ENCODE measurements around the gene BAIAP2.

BAIAP2 gene

GRCh38 chr17:81043725-81044427 is 8.9 kb downstream of the BAIAP2 start:
- peak overlapping the region; percentile 60 for H3K27ac ChIP-seq (ENCODE audit: low read depth, low read length)
- peaks cover 77% of the 10 kb centered on the region for H3K4me1 ChIP-seq (ENCODE audit: insufficient read depth, low read length)
- no peak overlapping the region for H3K4me3 ChIP-seq (ENCODE audit: low read depth in 1 of 2, low read length in 2 of 2)
- H3K36me3 ChIP-seq (ENCODE audit: insufficient read depth, low read length), result no peaks in the 10 kb centered on the region
- H3K9me3 ChIP-seq (ENCODE audit: low read length), result no peaks in the 10 kb centered on the region
- H3K9ac ChIP-seq (ENCODE audit: low read length), result no peak overlapping the region
- H3K27me3 ChIP-seq (ENCODE audit: control insufficient read depth in 1 of 2, insufficient read depth in 2 of 2, low read length in 2 of 2), result no peaks in the 10 kb centered on the region

GRCh38 chr17:81044428-81044763 is 9.4 kb downstream of the BAIAP2 start:
- Histone ChIP-seq H3K4me1 (ENCODE audit: insufficient read depth, low read length) (peaks cover 72% of the 10 kb centered on the region), H3K36me3 (ENCODE audit: insufficient read depth, low read length) (no peaks in the 10 kb centered on the region), H3K9ac (ENCODE audit: low read length) (no peak overlapping the region), H3K9me3 (ENCODE audit: low read length) (no peaks in the 10 kb centered on the region), H3K4me3 (ENCODE audit: low read depth in 1 of 2, low read length in 2 of 2) (peak overlapping the region in 1 of 2 donors; percentile 38), H3K27ac (ENCODE audit: low read depth, low read length) (peak overlapping the region; percentile 60), H3K27me3 (ENCODE audit: control insufficient read depth in 1 of 2, insufficient read depth in 2 of 2, low read length in 2 of 2) (no peaks in the 10 kb centered on the region)

- Histone ChIP-seq H3K27ac (ENCODE audit: low read depth, low read length) (peak overlapping the region; percentile 69), H3K36me3 (ENCODE audit: insufficient read depth, low read length) (no peaks in the 10 kb centered on the region), H3K9ac (ENCODE audit: low read length) (no peak overlapping the region), H3K9me3 (ENCODE audit: low read length) (no peaks in the 10 kb centered on the region), H3K4me1 (ENCODE audit: insufficient read depth, low read length) (peaks cover 66% of the 10 kb centered on the region), H3K4me3 (ENCODE audit: low read depth in 1 of 2, low read length in 2 of 2) (peak overlapping the region; percentile 2 to 38), H3K27me3 (ENCODE audit: control insufficient read depth in 1 of 2, insufficient read depth in 2 of 2, low read length in 2 of 2) (no peaks in the 10 kb centered on the region)
Measured at GRCh38 chr17:81044764-81045589, 10.0 kb downstream of the BAIAP2 start.

GRCh38 chr17:81045590-81046095 is 10.7 kb downstream of the BAIAP2 start:
- peak overlapping the region; percentile 69 for H3K27ac ChIP-seq (ENCODE audit: low read depth, low read length)
- no peaks in the 10 kb centered on the region for H3K9me3 ChIP-seq (ENCODE audit: low read length)
- H3K36me3 ChIP-seq (ENCODE audit: insufficient read depth, low read length), result no peaks in the 10 kb centered on the region
- no peaks in the 10 kb centered on the region for H3K27me3 ChIP-seq (ENCODE audit: control insufficient read depth in 1 of 2, insufficient read depth in 2 of 2, low read length in 2 of 2)
- H3K4me3 ChIP-seq (ENCODE audit: low read depth in 1 of 2, low read length in 2 of 2), result peak overlapping the region; percentile 2 to 38
- H3K9ac ChIP-seq (ENCODE audit: low read length), result no peak overlapping the region
- H3K4me1 ChIP-seq (ENCODE audit: insufficient read depth, low read length), result peaks cover 59% of the 10 kb centered on the region

- no peak overlapping the region for H3K9ac ChIP-seq (ENCODE audit: low read length)
- no peaks in the 10 kb centered on the region for H3K36me3 ChIP-seq (ENCODE audit: insufficient read depth, low read length)
- peak overlapping the region; percentile 1 for H3K27ac ChIP-seq (ENCODE audit: low read depth, low read length)
- H3K4me3 ChIP-seq (ENCODE audit: low read depth in 1 of 2, low read length in 2 of 2), result no peak overlapping the region
- H3K4me1 ChIP-seq (ENCODE audit: insufficient read depth, low read length), result peaks cover 53% of the 10 kb centered on the region
- no peaks in the 10 kb centered on the region for H3K27me3 ChIP-seq (ENCODE audit: control insufficient read depth in 1 of 2, insufficient read depth in 2 of 2, low read length in 2 of 2)
- no peaks in the 10 kb centered on the region for H3K9me3 ChIP-seq (ENCODE audit: low read length)
Measured at GRCh38 chr17:81046132-81046769, 11.3 kb downstream of the BAIAP2 start.

- Histone ChIP-seq H3K4me1 (ENCODE audit: insufficient read depth, low read length) (peaks cover 52% of the 10 kb centered on the region), H3K4me3 (ENCODE audit: low read depth in 1 of 2, low read length in 2 of 2) (no peak overlapping the region), H3K27me3 (ENCODE audit: control insufficient read depth in 1 of 2, insufficient read depth in 2 of 2, low read length in 2 of 2) (no peaks in the 10 kb centered on the region), H3K27ac (ENCODE audit: low read depth, low read length) (peak overlapping the region; percentile 1), H3K9me3 (ENCODE audit: low read length) (no peaks in the 10 kb centered on the region), H3K36me3 (ENCODE audit: insufficient read depth, low read length) (no peaks in the 10 kb centered on the region), H3K9ac (ENCODE audit: low read length) (no peak overlapping the region)
Measured at GRCh38 chr17:81046770-81047359, 11.9 kb downstream of the BAIAP2 start.

GRCh38 chr17:81048827-81049371 is 13.9 kb downstream of the BAIAP2 start:
- Histone ChIP-seq H3K9me3 (ENCODE audit: low read length) (no peaks in the 10 kb centered on the region), H3K27me3 (ENCODE audit: control insufficient read depth in 1 of 2, insufficient read depth in 2 of 2, low read length in 2 of 2) (no peaks in the 10 kb centered on the region), H3K4me1 (ENCODE audit: insufficient read depth, low read length) (peaks cover 54% of the 10 kb centered on the region), H3K9ac (ENCODE audit: low read length) (no peak overlapping the region), H3K36me3 (ENCODE audit: insufficient read depth, low read length) (no peaks in the 10 kb centered on the region), H3K4me3 (ENCODE audit: low read depth in 1 of 2, low read length in 2 of 2) (no peak overlapping the region), H3K27ac (ENCODE audit: low read depth, low read length) (no peak overlapping the region)

GRCh38 chr17:81049372-81049911 is 14.5 kb downstream of the BAIAP2 start:
- Histone ChIP-seq H3K9me3 (ENCODE audit: low read length) (no peaks in the 10 kb centered on the region), H3K9ac (ENCODE audit: low read length) (no peak overlapping the region), H3K27me3 (ENCODE audit: control insufficient read depth in 1 of 2, insufficient read depth in 2 of 2, low read length in 2 of 2) (no peaks in the 10 kb centered on the region), H3K27ac (ENCODE audit: low read depth, low read length) (no peak overlapping the region), H3K36me3 (ENCODE audit: insufficient read depth, low read length) (no peaks in the 10 kb centered on the region), H3K4me1 (ENCODE audit: insufficient read depth, low read length) (peaks cover 49% of the 10 kb centered on the region), H3K4me3 (ENCODE audit: low read depth in 1 of 2, low read length in 2 of 2) (no peak overlapping the region)

GRCh38 chr17:81049973-81050551 is 15.1 kb downstream of the BAIAP2 start:
- Histone ChIP-seq H3K4me1 (ENCODE audit: insufficient read depth, low read length) (peaks cover 43% of the 10 kb centered on the region), H3K9ac (ENCODE audit: low read length) (no peak overlapping the region), H3K27me3 (ENCODE audit: control insufficient read depth in 1 of 2, insufficient read depth in 2 of 2, low read length in 2 of 2) (no peaks in the 10 kb centered on the region), H3K36me3 (ENCODE audit: insufficient read depth, low read length) (no peaks in the 10 kb centered on the region), H3K9me3 (ENCODE audit: low read length) (no peaks in the 10 kb centered on the region), H3K4me3 (ENCODE audit: low read depth in 1 of 2, low read length in 2 of 2) (no peak overlapping the region), H3K27ac (ENCODE audit: low read depth, low read length) (no peak overlapping the region)

- no peaks in the 10 kb centered on the region for H3K36me3 ChIP-seq (ENCODE audit: insufficient read depth, low read length)
- no peak overlapping the region for H3K9ac ChIP-seq (ENCODE audit: low read length)
- H3K9me3 ChIP-seq (ENCODE audit: low read length), result no peaks in the 10 kb centered on the region
- H3K4me1 ChIP-seq (ENCODE audit: insufficient read depth, low read length), result peaks cover 34% of the 10 kb centered on the region
- H3K27me3 ChIP-seq (ENCODE audit: control insufficient read depth in 1 of 2, insufficient read depth in 2 of 2, low read length in 2 of 2), result no peaks in the 10 kb centered on the region
- no peak overlapping the region for H3K27ac ChIP-seq (ENCODE audit: low read depth, low read length)
- H3K4me3 ChIP-seq (ENCODE audit: low read depth in 1 of 2, low read length in 2 of 2), result no peak overlapping the region
Measured at GRCh38 chr17:81050645-81051625, 16.0 kb downstream of the BAIAP2 start.
